NCI-H2171 (cell line): Measurements from ENCODE around the gene TRHDE.
"Not testable (repeated sequence)": the region's sequence is repeated elsewhere in the genome, so short reads cannot be mapped to it uniquely, and the experiment has no call there.

Source experiments
- DNase-seq: peaks from one replicate; lab custom pipeline; 2025; lab: John Stamatoyannopoulos, UW

Gene TRHDE

GRCh38 chr12:72511906-72512305 lies 239.7 kb downstream of the TRHDE start:
- no peak for DNase-seq

GRCh38 chr12:72520044-72520678 lies 248.0 kb downstream of the TRHDE start:
- not testable (repeated sequence) for DNase-seq

GRCh38 chr12:72521326-72521725 lies 249.2 kb downstream of the TRHDE start:
- no peak for DNase-seq

- DNase-seq: no peak
Observed at GRCh38 chr12:72522411-72522810, 250.2 kb downstream of the TRHDE start.

- peak; percentile 6 for DNase-seq
Observed at GRCh38 chr12:72523754-72524153, 251.6 kb downstream of the TRHDE start.

- DNase-seq: no peak
Observed at GRCh38 chr12:72535212-72535990, 263.2 kb downstream of the TRHDE start.

GRCh38 chr12:72540811-72541210 lies 268.6 kb downstream of the TRHDE start:
- DNase-seq: no peak

GRCh38 chr12:72543777-72544467 lies 271.8 kb downstream of the TRHDE start:
- no peak for DNase-seq

- no peak for DNase-seq
Observed at GRCh38 chr12:72546106-72546505, 273.9 kb downstream of the TRHDE start.

GRCh38 chr12:72547573-72547972 lies 275.4 kb downstream of the TRHDE start:
- no peak for DNase-seq

- DNase-seq: no peak
Observed at GRCh38 chr12:72549184-72549583, 277.0 kb downstream of the TRHDE start.

GRCh38 chr12:72560003-72560769 lies 288.0 kb downstream of the TRHDE start:
- DNase-seq: no peak

- DNase-seq: no peak
Observed at GRCh38 chr12:72570601-72571000, 298.4 kb downstream of the TRHDE start.

- no peak for DNase-seq
Observed at GRCh38 chr12:72574138-72574537, 302.0 kb downstream of the TRHDE start.

- DNase-seq: no peak
Observed at GRCh38 chr12:72578327-72578726, 306.2 kb downstream of the TRHDE start.

GRCh38 chr12:72586456-72586855 lies 314.3 kb downstream of the TRHDE start:
- DNase-seq: no peak

GRCh38 chr12:72602581-72602980 lies 330.4 kb downstream of the TRHDE start:
- no peak for DNase-seq

GRCh38 chr12:72605975-72606374 lies 333.8 kb downstream of the TRHDE start:
- no peak for DNase-seq

- no peak for DNase-seq
Observed at GRCh38 chr12:72610342-72610741, 338.2 kb downstream of the TRHDE start.

- DNase-seq: no peak
Observed at GRCh38 chr12:72610854-72611358, 338.7 kb downstream of the TRHDE start.

GRCh38 chr12:72612171-72612570 lies 340.0 kb downstream of the TRHDE start:
- no peak for DNase-seq

GRCh38 chr12:72618764-72619163 lies 346.6 kb downstream of the TRHDE start:
- peak; percentile 23 for DNase-seq
